ENCODE data around the gene PTPN13.

Gene PTPN13

DNA sequence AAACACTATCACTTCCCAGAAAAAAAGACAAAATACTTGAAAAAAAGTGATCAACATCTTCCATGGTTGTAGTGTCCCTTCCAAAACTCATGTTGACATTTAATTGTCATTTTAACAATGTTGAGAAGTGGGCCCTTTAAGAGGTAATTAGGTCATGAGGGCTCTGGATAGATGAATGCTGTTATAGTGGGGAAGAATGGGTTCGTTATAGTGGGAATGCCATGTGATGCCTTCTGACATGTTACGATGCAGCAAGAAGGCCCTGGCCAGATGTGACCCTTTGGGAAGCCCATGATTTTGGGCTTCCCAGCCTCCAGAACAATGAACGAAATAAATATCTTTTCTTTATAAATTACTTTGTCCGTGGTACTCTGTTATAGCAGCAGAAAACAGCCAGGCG is 259.1 kb downstream of the PTPN13 start:
- H3K27ac ChIP-seq (ENCODE audit: low read length) = no peak overlapping the region
- no peaks in the 10 kb centered on the region for H3K27me3 ChIP-seq (ENCODE audit: control insufficient read depth in 1 of 2, insufficient read depth in 2 of 2, low read length in 2 of 2)
- H3K4me3 ChIP-seq (ENCODE audit: low read length in 2 of 2) = no peak overlapping the region
- H3K36me3 ChIP-seq (ENCODE audit: control insufficient read depth in 2 of 2, insufficient read depth in 2 of 2, low read length in 2 of 2) = no peaks in the 10 kb centered on the region
- H3K9me3 ChIP-seq (ENCODE audit: control insufficient read depth in 2 of 2, low read length in 2 of 2) = no peaks in the 10 kb centered on the region
- H3K9ac ChIP-seq (ENCODE audit: low read length in 2 of 2) = no peak overlapping the region
- H3K4me1 ChIP-seq (ENCODE audit: control insufficient read depth, insufficient read depth, low read length) = peaks cover 3% of the 10 kb centered on the region

DNA sequence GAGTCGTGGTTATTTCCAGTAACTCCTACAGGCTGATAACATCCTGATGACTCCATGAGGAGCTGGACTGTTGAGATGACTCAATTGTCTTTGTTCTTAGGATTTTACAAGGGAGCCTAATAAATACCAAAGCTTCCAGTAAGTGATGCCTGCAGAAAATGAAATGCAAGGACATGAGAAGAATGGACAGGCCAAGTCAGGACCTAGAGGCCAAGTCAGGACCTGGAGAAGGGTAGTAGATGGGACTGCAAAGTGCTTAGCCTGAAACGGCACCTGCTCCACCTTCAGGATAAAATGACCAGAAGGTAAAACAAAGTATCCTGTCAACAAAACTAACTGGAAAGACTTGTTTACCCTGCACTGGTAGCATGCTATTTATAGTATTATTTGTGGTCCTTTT is 261.5 kb downstream of the PTPN13 start:
- H3K36me3 ChIP-seq (ENCODE audit: control insufficient read depth in 2 of 2, insufficient read depth in 2 of 2, low read length in 2 of 2) = no peaks in the 10 kb centered on the region

DNA sequence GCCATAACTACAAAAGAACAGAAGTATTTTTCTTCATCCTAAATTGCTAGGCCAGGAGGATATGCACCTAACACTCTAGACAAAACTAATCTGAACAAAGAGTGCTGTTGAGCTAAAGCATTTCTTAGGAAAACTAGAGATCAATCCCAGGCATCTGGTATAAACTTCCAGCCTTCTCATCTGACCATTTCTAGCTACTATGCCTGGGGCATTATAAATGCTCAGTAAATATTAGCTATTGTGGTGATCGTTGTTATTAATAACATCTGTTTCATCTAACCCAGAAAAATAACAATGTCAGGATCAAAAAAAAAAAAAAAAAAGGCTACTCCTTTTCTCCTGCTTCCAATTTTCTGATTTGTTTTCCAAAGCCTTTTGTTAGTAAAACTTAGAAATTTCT is 262.8 kb downstream of the PTPN13 start:
- H3K36me3 ChIP-seq (ENCODE audit: control insufficient read depth in 2 of 2, insufficient read depth in 2 of 2, low read length in 2 of 2) = no peaks in the 10 kb centered on the region

More for the DNA sequence above, 261.5 kb downstream of the PTPN13 start:
- Histone ChIP-seq H3K4me1 (ENCODE audit: control insufficient read depth, insufficient read depth, low read length) (no peaks in the 10 kb centered on the region), H3K27ac (ENCODE audit: low read length) (no peak overlapping the region), H3K9ac (ENCODE audit: low read length in 2 of 2) (no peak overlapping the region), H3K9me3 (ENCODE audit: control insufficient read depth in 2 of 2, low read length in 2 of 2) (no peaks in the 10 kb centered on the region), H3K27me3 (ENCODE audit: control insufficient read depth in 1 of 2, insufficient read depth in 2 of 2, low read length in 2 of 2) (no peaks in the 10 kb centered on the region), H3K4me3 (ENCODE audit: low read length in 2 of 2) (no peak overlapping the region)

DNA sequence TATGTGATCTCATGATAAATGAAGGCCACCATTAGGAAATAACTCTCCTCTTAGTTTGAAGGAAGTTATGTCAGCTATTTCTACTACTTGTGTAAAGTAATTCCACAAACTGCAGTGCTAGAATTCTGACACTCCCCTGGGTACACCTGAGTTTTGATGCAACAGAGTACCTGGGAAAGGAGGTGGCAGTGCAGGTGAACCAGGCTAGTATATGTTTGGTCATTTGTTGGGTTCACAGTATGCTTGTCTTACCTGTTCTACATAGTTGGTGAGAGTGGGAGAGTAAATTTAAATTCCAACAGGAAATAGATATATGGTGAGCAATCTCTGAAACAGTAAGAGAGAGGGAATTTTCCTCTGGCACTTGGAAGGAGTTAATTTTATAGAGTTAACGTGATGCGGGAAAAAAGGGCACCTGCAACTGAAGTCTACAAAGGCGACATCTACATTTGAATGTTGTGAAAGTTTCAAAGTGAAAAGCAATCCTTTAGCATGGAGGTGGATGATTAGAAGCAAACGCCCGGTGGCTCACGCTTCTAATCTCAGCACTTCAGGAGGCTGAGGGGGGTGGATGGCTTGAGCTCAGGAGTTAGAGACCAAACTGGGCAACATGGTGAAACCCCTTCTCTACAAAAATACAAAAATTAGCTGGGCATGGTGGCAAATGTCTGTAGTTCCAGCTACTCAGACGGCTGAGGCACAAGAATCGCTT is 263.4 kb downstream of the PTPN13 start:
- Histone ChIP-seq H3K4me1 (ENCODE audit: control insufficient read depth, insufficient read depth, low read length) (no peaks in the 10 kb centered on the region), H3K9me3 (ENCODE audit: control insufficient read depth in 2 of 2, low read length in 2 of 2) (no peaks in the 10 kb centered on the region), H3K9ac (ENCODE audit: low read length in 2 of 2) (no peak overlapping the region), H3K27ac (ENCODE audit: low read length) (no peak overlapping the region), H3K36me3 (ENCODE audit: control insufficient read depth in 2 of 2, insufficient read depth in 2 of 2, low read length in 2 of 2) (no peaks in the 10 kb centered on the region), H3K27me3 (ENCODE audit: control insufficient read depth in 1 of 2, insufficient read depth in 2 of 2, low read length in 2 of 2) (no peaks in the 10 kb centered on the region), H3K4me3 (ENCODE audit: low read length in 2 of 2) (no peak overlapping the region)

More for the DNA sequence above, 262.8 kb downstream of the PTPN13 start:
- no peaks in the 10 kb centered on the region for H3K4me1 ChIP-seq (ENCODE audit: control insufficient read depth, insufficient read depth, low read length)
- no peaks in the 10 kb centered on the region for H3K27me3 ChIP-seq (ENCODE audit: control insufficient read depth in 1 of 2, insufficient read depth in 2 of 2, low read length in 2 of 2)
- H3K27ac ChIP-seq (ENCODE audit: low read length) = no peak overlapping the region
- no peak overlapping the region for H3K9ac ChIP-seq (ENCODE audit: low read length in 2 of 2)
- no peak overlapping the region for H3K4me3 ChIP-seq (ENCODE audit: low read length in 2 of 2)
- H3K9me3 ChIP-seq (ENCODE audit: control insufficient read depth in 2 of 2, low read length in 2 of 2) = no peaks in the 10 kb centered on the region
